WTC11 (cell line): ENCODE results near the gene MCRIP2. TPM values are rescaled to one million over a fixed set of nuclear protein-coding genes. Genes with fewer than 3 reads are reported as not detected.

ENCODE experiments used
- ATAC-seq: fragments of 200-7000 bp; cut with Tn5 transposase; 2 replicates; pipeline ENCODE4 v1.10.0; 2021; ENCODE audit warnings: mild to moderate bottlenecking, moderate library complexity
- CTCF ChIA-PET: fragments of 300-600 bp; sonication (Branson Sonifier 250); formaldehyde crosslinking; loops from one replicate; lab custom pipeline; 2021; ENCODE audit warnings: antibody characterized with exemption; lab: Charles Lee
- POLR2A ChIA-PET: fragments of 350-600 bp; sonication (Branson Sonifier 250); formaldehyde crosslinking; loops from one replicate; lab custom pipeline; 2021; ENCODE audit warnings: antibody characterized with exemption; lab: Charles Lee
- DNase-seq: peaks from one replicate; pipeline ENCODE4 v3.0.0; 2021; ENCODE audit warnings: low spot score
- H3K27ac Mint-ChIP-seq: 2 replicates; pipeline ENCODE4 v1.8.0; 2021; ENCODE audit warnings: mixed read lengths
- H3K27me3 Mint-ChIP-seq: 2 replicates; pipeline ENCODE4 v1.8.0; 2021; ENCODE audit warnings: low read depth, mild to moderate bottlenecking, moderate library complexity, mixed read lengths
- H3K36me3 Mint-ChIP-seq: 2 replicates; pipeline ENCODE4 v1.8.0; 2021; ENCODE audit warnings: mixed read lengths
- H3K4me1 Mint-ChIP-seq: 2 replicates; pipeline ENCODE4 v1.8.0; 2022; ENCODE audit warnings: mixed read lengths
- H3K4me3 Mint-ChIP-seq: 2 replicates; pipeline ENCODE4 v1.8.0; 2021; ENCODE audit warnings: mild to moderate bottlenecking, moderate library complexity, mixed read lengths
- H3K9me3 Mint-ChIP-seq: 2 replicates; pipeline ENCODE4 v1.8.0; 2021; ENCODE audit warnings: mixed read lengths
- CBFB ChIP-seq: sonication (generic); formaldehyde crosslinking; IDR thresholded peaks from 2 replicates; pipeline ENCODE4 v1.8.1; 2022; ENCODE audit warnings: mild to moderate bottlenecking, low read depth, missing genetic modification reagents
- ESRRA ChIP-seq: sonication (generic); formaldehyde crosslinking; IDR thresholded peaks from 2 replicates; pipeline ENCODE4 v1.8.1; 2022; ENCODE audit warnings: mild to moderate bottlenecking, missing genetic modification reagents, borderline replicate concordance
- FOXK1 ChIP-seq: sonication (generic); formaldehyde crosslinking; IDR thresholded peaks from 2 replicates; pipeline ENCODE4 v1.8.0; 2022; ENCODE audit warnings: mild to moderate bottlenecking, moderate library complexity, missing genetic modification reagents
- NR3C1 ChIP-seq: sonication (generic); formaldehyde crosslinking; conservative IDR thresholded peaks from 2 replicates; pipeline ENCODE4 v1.8.1; 2023; ENCODE audit warnings: low read depth, mild to moderate bottlenecking, missing genetic modification reagents
- SP1 ChIP-seq: sonication (generic); formaldehyde crosslinking; conservative IDR thresholded peaks from 2 replicates; pipeline ENCODE4 v1.8.1; 2022; ENCODE audit warnings: missing genetic modification reagents
- ZNF138 ChIP-seq: sonication (generic); formaldehyde crosslinking; conservative IDR thresholded peaks from 2 replicates; pipeline ENCODE4 v1.8.1; 2022; ENCODE audit warnings: mild to moderate bottlenecking, moderate library complexity, missing genetic modification reagents
- ZNF263 ChIP-seq: sonication (generic); formaldehyde crosslinking; IDR thresholded peaks from 2 replicates; pipeline ENCODE4 v1.8.1; 2022; ENCODE audit warnings: low read depth, mild to moderate bottlenecking, moderate library complexity, missing genetic modification reagents
- ZNF317 ChIP-seq: sonication (generic); formaldehyde crosslinking; IDR thresholded peaks from 2 replicates; pipeline ENCODE4 v1.8.1; 2023; ENCODE audit warnings: low read depth, mild to moderate bottlenecking, moderate library complexity, missing genetic modification reagents, borderline replicate concordance
- ZNF423 ChIP-seq: fragments of 250-450 bp; sonication (Bioruptor Pico); IDR thresholded peaks from 2 replicates; pipeline ENCODE4 v2.1.2; 2022; ENCODE audit warnings: mild to moderate bottlenecking, moderate library complexity
- total RNA-seq: library from RNA; stranded (reverse); gene quantifications from 3 replicates; pipeline ENCODE4 v1.2.3, GENCODE V29; 2021
- TF ChIP-seq, protein P1 (sequence below): sonication (generic); formaldehyde crosslinking; IDR thresholded peaks from 2 replicates; pipeline ENCODE4 v1.8.1; 2023; ENCODE audit warnings: mild to moderate bottlenecking, missing genetic modification reagents, moderate library complexity
- TF ChIP-seq, protein P2 (sequence below): sonication (generic); formaldehyde crosslinking; IDR thresholded peaks from 2 replicates; pipeline ENCODE4 v1.8.1; 2023; ENCODE audit warnings: mild to moderate bottlenecking, moderate library complexity, missing genetic modification reagents
- TF ChIP-seq, protein P3 (sequence below): sonication (generic); formaldehyde crosslinking; IDR thresholded peaks from 2 replicates; pipeline ENCODE4 v1.8.0; 2022; ENCODE audit warnings: mild to moderate bottlenecking, missing genetic modification reagents
- TF ChIP-seq, protein P4 (sequence below): sonication (generic); formaldehyde crosslinking; IDR thresholded peaks from 2 replicates; pipeline ENCODE4 v1.8.0; 2022; ENCODE audit warnings: mild to moderate bottlenecking, missing genetic modification reagents
- TF ChIP-seq, protein P5 (sequence below): sonication (generic); formaldehyde crosslinking; IDR thresholded peaks from 2 replicates; pipeline ENCODE4 v1.8.0; 2022; ENCODE audit warnings: mild to moderate bottlenecking, missing genetic modification reagents
- TF ChIP-seq, protein P6 (sequence below): sonication (generic); formaldehyde crosslinking; conservative IDR thresholded peaks from 2 replicates; pipeline ENCODE4 v1.8.1; 2023; ENCODE audit warnings: mild to moderate bottlenecking, low read depth, missing genetic modification reagents, moderate library complexity
- TF ChIP-seq, protein P7 (sequence below): sonication (generic); formaldehyde crosslinking; IDR thresholded peaks from 2 replicates; pipeline ENCODE4 v1.8.1; 2023; ENCODE audit warnings: mild to moderate bottlenecking, missing genetic modification reagents, moderate library complexity
- TF ChIP-seq, protein P8 (sequence below): sonication (generic); formaldehyde crosslinking; IDR thresholded peaks from 2 replicates; pipeline ENCODE4 v1.8.1; 2022; ENCODE audit warnings: mild to moderate bottlenecking, missing genetic modification reagents, moderate library complexity, borderline replicate concordance

MCRIP2 gene
- total RNA-seq, 1 experiment from 2014 or later = 63.3 TPM

DNA sequence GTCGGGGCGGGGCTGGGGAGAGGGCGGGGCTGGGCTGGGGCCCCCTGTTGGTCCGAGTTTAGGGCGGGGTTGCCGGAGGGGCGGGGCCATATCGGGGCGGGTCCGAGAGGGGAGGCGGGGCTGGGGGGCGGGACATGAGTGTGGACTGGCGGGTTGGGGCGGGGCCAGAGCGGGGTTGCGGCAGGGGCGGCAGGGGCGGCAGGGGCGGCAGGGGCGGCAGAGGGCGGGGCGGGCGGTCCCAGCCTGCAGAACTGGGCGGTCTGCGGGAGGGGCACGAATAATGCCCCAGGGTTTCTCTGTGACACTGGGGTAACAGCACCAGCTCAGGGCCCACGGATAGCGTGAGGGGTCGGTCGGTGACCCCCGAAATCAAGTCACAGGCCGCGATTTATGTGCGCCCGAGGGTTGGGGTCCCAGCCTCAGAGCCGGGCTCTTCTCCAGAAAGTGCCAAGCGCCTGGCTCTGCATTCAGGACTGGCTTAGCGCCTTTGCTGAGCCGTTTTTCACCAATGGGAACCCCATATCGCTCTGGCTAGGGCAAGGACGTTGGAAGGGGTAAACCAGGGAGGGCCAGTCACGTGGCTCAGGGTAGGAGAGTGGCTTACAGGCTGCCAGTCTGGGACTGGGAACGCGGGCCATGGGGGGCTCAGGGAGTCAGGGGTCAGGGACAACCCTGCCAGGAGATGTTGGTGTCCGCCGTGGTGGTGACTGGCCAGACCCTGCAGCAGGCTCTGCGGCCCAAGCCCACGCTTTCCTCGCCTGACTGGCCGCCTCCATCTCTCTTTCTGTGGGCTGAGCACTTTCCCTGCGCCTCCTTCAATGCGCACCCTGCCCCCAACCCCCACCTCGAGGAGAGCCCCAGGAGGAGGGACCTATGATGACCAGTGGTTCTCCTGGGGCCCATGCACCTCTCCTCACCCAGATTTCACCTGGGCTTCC lies 4.3 kb upstream of the MCRIP2 start:
- TF ChIP-seq, protein P1, sequence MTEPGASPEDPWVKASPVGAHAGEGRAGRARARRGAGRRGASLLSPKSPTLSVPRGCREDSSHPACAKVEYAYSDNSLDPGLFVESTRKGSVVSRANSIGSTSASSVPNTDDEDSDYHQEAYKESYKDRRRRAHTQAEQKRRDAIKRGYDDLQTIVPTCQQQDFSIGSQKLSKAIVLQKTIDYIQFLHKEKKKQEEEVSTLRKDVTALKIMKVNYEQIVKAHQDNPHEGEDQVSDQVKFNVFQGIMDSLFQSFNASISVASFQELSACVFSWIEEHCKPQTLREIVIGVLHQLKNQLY (CRISPR knock-in tag) = no peak
- TF ChIP-seq, protein P2, sequence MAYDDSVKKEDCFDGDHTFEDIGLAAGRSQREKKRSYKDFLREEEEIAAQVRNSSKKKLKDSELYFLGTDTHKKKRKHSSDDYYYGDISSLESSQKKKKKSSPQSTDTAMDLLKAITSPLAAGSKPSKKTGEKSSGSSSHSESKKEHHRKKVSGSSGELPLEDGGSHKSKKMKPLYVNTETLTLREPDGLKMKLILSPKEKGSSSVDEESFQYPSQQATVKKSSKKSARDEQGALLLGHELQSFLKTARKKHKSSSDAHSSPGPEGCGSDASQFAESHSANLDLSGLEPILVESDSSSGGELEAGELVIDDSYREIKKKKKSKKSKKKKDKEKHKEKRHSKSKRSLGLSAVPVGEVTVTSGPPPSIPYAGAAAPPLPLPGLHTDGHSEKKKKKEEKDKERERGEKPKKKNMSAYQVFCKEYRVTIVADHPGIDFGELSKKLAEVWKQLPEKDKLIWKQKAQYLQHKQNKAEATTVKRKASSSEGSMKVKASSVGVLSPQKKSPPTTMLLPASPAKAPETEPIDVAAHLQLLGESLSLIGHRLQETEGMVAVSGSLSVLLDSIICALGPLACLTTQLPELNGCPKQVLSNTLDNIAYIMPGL (CRISPR knock-in tag) = no peak
- TF ChIP-seq ZNF263 (CRISPR knock-in tag) = no peak
- TF ChIP-seq, protein P3, sequence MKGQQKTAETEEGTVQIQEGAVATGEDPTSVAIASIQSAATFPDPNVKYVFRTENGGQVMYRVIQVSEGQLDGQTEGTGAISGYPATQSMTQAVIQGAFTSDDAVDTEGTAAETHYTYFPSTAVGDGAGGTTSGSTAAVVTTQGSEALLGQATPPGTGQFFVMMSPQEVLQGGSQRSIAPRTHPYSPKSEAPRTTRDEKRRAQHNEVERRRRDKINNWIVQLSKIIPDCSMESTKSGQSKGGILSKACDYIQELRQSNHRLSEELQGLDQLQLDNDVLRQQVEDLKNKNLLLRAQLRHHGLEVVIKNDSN = peak; percentile 87
- TF ChIP-seq FOXK1 (CRISPR knock-in tag) = no peak
- TF ChIP-seq, protein P4, sequence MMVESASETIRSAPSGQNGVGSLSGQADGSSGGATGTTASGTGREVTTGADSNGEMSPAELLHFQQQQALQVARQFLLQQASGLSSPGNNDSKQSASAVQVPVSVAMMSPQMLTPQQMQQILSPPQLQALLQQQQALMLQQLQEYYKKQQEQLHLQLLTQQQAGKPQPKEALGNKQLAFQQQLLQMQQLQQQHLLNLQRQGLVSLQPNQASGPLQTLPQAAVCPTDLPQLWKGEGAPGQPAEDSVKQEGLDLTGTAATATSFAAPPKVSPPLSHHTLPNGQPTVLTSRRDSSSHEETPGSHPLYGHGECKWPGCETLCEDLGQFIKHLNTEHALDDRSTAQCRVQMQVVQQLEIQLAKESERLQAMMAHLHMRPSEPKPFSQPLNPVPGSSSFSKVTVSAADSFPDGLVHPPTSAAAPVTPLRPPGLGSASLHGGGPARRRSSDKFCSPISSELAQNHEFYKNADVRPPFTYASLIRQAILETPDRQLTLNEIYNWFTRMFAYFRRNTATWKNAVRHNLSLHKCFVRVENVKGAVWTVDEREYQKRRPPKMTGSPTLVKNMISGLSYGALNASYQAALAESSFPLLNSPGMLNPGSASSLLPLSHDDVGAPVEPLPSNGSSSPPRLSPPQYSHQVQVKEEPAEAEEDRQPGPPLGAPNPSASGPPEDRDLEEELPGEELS (CRISPR knock-in tag) = 0 out of 2 replicates have a peak, but pooled peaks have one; percentile 27
- TF ChIP-seq ZNF317 (CRISPR knock-in tag) = no peak
- TF ChIP-seq, protein P5, sequence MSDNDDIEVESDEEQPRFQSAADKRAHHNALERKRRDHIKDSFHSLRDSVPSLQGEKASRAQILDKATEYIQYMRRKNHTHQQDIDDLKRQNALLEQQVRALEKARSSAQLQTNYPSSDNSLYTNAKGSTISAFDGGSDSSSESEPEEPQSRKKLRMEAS (CRISPR knock-in tag) = peak; percentile 42; the same call in 1 of the 2 replicates
- TF ChIP-seq ESRRA (CRISPR knock-in tag) = no peak
- TF ChIP-seq, protein P6, sequence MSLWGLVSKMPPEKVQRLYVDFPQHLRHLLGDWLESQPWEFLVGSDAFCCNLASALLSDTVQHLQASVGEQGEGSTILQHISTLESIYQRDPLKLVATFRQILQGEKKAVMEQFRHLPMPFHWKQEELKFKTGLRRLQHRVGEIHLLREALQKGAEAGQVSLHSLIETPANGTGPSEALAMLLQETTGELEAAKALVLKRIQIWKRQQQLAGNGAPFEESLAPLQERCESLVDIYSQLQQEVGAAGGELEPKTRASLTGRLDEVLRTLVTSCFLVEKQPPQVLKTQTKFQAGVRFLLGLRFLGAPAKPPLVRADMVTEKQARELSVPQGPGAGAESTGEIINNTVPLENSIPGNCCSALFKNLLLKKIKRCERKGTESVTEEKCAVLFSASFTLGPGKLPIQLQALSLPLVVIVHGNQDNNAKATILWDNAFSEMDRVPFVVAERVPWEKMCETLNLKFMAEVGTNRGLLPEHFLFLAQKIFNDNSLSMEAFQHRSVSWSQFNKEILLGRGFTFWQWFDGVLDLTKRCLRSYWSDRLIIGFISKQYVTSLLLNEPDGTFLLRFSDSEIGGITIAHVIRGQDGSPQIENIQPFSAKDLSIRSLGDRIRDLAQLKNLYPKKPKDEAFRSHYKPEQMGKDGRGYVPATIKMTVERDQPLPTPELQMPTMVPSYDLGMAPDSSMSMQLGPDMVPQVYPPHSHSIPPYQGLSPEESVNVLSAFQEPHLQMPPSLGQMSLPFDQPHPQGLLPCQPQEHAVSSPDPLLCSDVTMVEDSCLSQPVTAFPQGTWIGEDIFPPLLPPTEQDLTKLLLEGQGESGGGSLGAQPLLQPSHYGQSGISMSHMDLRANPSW (CRISPR knock-in tag) = no peak
- TF ChIP-seq, protein P7, sequence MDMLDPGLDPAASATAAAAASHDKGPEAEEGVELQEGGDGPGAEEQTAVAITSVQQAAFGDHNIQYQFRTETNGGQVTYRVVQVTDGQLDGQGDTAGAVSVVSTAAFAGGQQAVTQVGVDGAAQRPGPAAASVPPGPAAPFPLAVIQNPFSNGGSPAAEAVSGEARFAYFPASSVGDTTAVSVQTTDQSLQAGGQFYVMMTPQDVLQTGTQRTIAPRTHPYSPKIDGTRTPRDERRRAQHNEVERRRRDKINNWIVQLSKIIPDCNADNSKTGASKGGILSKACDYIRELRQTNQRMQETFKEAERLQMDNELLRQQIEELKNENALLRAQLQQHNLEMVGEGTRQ (CRISPR knock-in tag) = peak; percentile 88
- TF ChIP-seq SP1 (CRISPR knock-in tag) = peak; percentile 40
- TF ChIP-seq, protein P8, sequence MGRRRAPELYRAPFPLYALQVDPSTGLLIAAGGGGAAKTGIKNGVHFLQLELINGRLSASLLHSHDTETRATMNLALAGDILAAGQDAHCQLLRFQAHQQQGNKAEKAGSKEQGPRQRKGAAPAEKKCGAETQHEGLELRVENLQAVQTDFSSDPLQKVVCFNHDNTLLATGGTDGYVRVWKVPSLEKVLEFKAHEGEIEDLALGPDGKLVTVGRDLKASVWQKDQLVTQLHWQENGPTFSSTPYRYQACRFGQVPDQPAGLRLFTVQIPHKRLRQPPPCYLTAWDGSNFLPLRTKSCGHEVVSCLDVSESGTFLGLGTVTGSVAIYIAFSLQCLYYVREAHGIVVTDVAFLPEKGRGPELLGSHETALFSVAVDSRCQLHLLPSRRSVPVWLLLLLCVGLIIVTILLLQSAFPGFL (CRISPR knock-in tag) = no peak
- TF ChIP-seq NR3C1 (CRISPR knock-in tag) = no peak
- TF ChIP-seq CBFB (CRISPR knock-in tag) = no peak
- no peak for TF ChIP-seq ZNF138
- TF ChIP-seq ZNF423 (CRISPR knock-in tag) = no peak
- Mint-ChIP-seq H3K9me3 (no peaks in the 10 kb centered on the region), H3K4me1 (peaks cover 19% of the 10 kb centered on the region), H3K36me3 (no peaks in the 10 kb centered on the region), H3K27ac (peak overlapping the region; percentile 70), H3K27me3 (peaks cover 4% of the 10 kb centered on the region; the same call in 1 of the 2 replicates), H3K4me3 (peak overlapping the region; percentile 97)
- DNase-seq (peak; percentile 91), ATAC-seq (peak; percentile 19)
- ChIA-PET POLR2A (interaction anchor here (0.8 to 1.5 kb wide), 4 partner anchors 11 to 30 kb away, joined by 3 to 7 read pairs (median 5); partner anchors contain the start of genes RHOT2 and WDR90), CTCF (interaction anchor here (0.5 to 4.0 kb wide), 17 partner anchors 11 to 284 kb away, joined by 3 to 37 read pairs (median 7); partner anchors contain the start of genes RHBDL1, RHOT2 and WDR90)
